HG02798 (cell line): ENCODE results near the gene RHOG.

Source experiments
- ATAC-seq: cut with Tn5 transposase; IDR thresholded peaks from one replicate; pipeline ENCODE4 v1.9.1; 2021; ENCODE audit warnings: mild to moderate bottlenecking; ENCODE audit not compliant: unreplicated experiment, poor library complexity

The RHOG gene

DNA sequence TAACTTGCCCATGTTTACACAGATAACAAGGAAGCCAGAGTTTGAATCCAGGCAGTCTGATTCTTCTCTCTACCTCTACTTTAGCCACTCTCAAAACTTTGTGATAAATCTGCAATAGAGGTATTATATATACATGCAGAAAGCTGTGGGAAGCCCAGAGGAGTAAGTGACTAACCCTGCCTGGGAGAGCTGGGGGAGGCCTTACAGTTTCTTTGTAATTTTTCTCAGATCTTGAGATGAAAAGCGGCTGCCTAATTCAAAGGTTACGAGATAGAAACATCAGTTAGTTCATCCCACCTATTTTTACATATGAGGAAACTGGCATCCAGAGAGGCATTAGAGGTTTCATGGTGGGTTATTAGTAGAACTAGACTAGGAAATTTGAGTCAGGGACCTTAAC lies 19.6 kb upstream of the RHOG start:
- ATAC-seq, result no peak

- peak; percentile 36 for ATAC-seq
These were observed 18.7 kb upstream of the RHOG start for GRCh38 chr11:3859373-3859881.

- ATAC-seq, result no peak
These were observed 16.9 kb upstream of the RHOG start for GRCh38 chr11:3857628-3858027.

- no peak for ATAC-seq
These were observed 16.2 kb upstream of the RHOG start for GRCh38 chr11:3856856-3857553.

DNA sequence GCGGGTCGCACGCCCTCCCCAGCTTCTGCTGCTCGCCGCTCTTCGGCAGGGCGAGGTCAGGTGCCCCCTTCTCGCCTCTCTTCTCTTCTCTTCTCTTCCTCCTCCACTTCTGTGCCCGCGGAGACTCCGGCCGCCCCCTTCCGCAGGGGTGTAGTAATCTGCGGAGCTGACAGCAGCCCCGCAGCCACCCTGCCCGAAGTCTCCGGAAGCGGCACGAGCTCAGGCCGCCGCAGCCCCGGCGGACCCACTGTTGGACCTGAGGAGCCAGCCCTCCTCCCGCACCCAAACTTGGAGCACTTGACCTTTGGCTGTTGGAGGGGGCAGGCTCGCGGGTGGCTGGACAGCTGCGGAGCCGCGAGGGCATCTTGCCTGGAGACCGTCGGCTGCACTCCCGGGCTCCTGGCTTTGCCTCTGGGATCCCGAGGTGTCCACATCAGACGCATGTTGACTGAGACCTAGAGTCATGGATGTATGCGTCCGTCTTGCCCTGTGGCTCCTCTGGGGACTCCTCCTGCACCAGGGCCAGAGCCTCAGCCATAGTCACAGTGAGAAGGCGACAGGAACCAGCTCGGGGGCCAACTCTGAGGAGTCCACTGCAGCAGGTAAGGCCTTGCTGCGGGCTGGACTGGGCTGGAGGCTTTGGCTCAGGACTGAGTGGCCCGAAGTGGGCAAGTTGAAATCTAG lies 15.2 kb upstream of the RHOG start:
- ATAC-seq, result peak; percentile 14

- peak; percentile 76 for ATAC-seq
These were observed 14.4 kb upstream of the RHOG start, which contains the start of gene STIM1 for GRCh38 chr11:3854977-3855807. STIM1 (plus strand) TSS chr11:3855664; CDS start chr11:3856271, 607 bp downstream.

DNA sequence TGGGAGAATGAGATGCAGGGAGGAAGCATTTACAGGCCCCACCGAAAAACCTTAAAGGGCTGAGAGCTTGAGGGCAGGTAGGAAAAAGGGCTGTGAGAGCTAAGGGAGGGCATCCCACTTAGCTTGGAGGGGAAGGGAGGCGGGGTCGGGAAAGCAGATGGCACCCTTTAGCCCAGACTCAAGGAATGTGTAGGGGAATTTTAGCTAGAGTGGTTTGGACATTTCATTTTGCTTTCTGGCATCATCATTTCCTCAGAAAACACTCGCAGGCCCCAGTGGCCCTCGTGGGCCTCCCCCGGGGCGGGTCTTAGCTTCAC lies 13.9 kb upstream of the RHOG start:
- no peak for ATAC-seq

DNA sequence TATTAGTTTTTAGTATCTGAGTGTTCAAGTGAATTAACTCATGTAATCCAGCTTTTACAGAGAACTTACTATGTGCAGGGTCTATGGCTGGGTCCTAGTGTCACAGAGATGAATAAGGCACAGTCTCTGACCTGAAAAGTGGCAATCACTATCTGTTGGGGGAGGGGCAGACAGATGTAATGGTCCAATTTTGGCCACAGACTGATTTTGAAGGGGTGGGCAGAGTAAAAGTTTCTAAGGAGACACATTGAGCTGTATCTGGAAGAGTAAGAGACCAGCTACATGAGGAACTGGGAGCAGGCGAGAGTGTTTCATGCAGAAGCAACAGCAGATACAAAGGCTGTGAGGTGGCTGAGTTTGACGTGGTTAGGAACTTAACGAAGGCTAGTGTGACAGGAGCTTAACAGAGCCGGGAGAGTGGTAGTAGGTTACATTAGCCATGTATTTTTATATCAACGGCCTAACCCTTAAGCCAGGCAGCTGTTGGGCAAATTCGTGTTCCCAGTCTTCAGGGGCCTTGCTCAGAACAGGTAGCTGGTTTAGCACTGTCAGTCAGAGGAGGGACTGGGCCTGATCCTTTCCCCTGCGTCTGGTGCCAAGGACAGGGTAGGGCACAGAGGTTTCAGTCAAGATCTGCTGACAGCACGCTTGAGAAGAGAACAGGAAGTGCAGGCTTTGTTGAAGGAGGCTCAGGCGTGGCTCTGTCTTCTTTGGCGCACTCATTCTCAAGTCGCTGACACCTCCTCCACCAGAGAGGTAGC lies 13.3 kb upstream of the RHOG start:
- ATAC-seq, result peak; percentile 27

- ATAC-seq, result no peak
These were observed 12.7 kb upstream of the RHOG start for GRCh38 chr11:3853545-3853842.

DNA sequence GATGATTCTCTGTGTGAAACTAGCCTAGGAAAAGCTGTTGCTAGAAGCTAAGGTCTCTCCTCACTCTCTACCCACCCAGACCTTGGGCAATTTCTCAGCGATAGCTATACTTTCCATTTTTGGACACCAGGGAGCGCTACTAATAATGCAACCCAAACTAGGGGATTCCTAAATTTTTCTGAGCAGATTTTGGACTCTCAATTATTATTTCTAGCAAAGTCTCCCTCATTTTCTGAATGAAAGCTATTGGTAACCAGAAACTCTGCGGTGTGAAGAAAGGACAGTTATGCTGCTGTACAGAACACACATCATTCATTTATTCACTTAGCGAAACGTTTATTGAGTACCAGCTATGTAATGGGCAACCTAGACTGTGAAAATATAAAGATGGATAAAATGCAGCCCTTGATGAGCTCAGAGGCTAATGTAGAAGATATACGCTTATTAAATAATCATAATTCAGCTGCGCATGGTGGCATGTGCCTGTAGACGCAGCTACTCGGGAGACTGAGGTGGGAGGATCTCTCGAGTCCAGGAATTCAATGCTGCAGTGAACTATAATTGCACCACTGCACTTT lies 8.6 kb upstream of the RHOG start:
- peak; percentile 55 for ATAC-seq

DNA sequence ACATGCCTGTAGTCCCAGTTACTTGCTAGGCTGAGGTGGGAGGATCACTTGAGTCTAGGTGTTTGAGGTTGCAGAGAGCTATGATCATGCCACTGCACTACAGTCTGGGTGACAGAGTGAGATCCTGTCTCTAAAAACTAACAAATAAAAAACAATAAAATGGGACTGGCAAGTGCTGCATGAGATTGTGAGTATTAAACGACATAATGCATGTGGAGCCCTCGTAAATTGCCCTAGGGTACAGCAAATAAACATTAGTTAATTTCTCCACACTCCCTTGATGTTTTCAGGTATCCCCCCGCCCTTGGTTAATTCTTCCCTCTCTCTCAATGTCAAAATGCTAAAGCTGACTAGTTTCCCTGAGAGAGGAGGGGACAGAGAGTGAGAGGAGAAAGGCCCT lies 4.9 kb upstream of the RHOG start:
- no peak for ATAC-seq

DNA sequence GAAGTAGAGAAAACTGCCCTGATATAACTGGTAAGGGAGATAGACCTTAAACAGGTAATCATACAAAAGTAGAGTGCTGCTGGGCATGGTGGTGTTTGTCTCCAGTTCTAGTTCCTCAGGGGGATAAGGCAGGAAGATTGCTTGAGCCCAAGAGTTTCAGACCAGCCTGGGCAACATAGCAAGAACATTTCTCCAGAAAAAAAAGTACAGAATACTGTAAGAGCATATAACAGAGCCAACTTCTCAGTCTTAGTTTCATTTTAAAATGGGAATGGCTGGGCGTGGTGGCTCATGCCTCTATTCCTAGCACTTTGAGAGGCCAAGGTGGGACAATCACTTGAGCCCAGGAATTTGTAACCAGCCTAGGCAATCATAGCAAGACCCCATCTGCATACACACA lies 4.5 kb upstream of the RHOG start:
- ATAC-seq, result no peak

GRCh38 chr11:3843326-3843725 lies 2.6 kb upstream of the RHOG start:
- no peak for ATAC-seq

DNA sequence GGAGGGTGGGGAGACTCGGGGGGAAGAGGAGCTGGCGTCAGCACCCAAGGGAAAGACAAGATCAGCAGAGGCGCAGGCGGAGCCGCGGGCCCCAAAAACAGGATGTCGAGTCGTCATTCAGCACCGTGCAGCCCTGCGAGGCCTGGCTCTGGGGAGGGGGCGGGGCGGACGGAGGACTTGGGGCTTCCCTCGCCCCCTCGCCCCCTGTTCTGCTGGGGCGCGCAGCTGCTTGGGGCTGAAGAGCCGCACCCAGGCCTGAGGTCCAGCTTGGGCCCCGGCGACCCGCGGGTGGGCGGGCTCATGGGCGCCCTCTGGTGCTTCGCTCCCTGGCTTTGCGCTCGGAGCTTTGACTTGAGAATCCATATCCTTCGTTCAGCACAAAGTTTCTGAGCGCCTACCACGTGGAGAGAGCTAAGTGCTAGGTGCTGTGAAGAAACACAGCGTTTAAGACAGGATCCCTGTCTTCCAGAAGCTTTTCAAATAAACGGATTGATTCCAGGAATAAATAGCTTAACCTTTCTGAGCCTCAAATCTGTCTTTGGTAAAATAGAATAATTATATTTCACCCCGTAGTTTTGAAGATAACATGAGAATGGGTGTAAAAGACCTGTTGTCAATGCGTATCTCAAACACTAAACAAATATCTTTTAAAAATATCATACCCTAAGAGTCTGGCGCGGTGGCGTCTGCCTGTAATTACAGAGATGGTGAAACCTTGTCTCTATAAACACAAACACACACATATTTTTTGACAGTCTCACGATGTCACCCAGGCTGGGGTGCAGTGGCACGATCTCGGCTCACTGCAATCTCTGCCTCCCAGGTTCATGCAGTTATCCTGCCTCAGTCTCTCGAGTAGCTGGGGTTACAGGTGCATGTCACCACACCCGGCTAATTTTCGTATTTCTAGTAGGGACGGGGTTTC lies 929 bp upstream of the RHOG start:
- peak; percentile 66 for ATAC-seq

DNA sequence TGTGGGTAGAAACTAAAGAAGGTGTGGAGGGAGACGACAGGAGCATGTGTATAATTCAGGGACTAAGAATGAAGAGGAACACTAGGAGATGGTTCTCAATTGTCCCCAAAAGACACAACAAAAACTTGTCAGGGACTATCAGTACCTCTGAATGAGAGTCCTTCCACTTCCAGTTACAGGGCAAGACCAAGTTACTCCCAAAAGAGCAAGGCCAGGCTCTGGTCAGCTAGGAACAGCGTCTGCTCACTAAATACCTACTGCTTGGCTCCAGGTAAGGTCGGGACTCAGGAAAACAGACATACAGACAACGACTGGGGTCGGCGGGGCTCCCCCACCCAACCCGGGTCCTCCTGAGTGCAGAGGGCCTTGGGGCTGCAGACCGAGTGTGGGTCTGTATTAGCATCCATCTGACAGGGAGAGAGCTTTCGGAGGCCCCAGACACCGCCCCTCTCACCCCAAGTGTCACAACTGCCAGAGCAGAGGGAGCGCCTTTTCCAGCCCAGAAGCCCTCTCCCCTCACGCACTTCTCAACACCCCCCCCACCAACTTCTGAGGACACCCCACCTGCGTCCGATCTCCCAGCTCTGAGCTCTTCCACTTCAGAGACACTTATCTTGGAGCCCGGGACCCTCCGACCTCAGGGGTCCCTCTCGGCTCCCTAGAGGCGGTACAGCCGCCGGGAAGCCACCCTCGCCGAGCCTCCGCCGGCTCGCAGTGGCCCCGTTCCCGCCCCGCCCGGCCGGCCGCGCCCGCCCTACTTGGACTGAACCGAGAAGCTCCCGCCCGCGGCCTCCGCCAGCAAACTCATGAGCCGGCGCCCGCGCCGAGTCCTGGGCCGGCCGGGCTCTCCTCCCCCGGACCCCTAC lies 522 bp downstream of the RHOG start:
- ATAC-seq, result no peak

GRCh38 chr11:3838504-3838903 lies 2.3 kb downstream of the RHOG start:
- no peak for ATAC-seq

DNA sequence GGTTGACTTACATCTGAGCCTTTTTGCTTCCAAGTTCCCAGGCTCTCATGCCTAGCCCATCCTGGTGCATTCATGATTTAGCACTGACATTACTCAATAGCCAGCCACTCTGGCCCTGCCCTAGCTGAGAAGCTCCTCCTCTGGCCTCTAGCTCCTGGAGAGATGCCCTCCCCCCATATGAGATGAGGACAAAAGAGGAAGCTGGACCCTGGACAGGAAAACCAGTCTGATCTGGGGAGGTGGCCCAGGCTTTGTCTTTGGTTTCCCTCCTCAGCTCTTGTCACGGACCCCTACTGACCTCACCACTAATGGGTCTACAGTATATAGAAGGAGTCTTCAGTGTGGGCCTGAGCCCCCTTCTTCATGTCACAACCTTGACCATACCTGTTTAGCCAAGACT lies 3.0 kb downstream of the RHOG start:
- no peak for ATAC-seq

DNA sequence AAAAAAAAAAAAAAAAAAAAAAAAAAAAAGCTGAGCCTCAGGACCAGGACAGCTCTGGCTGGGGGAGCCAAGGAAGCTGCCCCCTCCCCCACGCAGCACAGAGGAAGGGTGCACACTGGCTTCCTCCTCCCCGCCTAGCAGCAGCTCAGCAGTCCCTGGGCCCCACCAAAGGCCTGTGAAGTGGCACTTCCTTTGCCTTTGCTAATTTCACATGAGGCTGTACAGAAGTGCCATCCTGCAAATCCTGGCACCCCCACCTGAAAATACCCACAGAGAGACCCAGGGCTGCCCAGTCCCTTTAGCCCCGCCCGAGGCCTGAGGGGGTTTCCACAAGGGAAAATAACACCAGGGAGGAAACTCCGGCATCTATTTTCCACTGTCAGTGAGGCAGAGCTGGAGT lies 3.9 kb downstream of the RHOG start:
- no peak for ATAC-seq
